ENCODE data around the gene PID1. TPM values are rescaled to one million over a fixed set of nuclear protein-coding genes. Genes with fewer than 3 reads are reported as not detected.

The PID1 gene
- total RNA-seq, 4 donors from 2014 or later = 9.5 to 28.5 (median 21.2) TPM

GRCh38 chr2:229104025-229104424 lies 167.1 kb downstream of the PID1 start:
- H3K4me3 ChIP-seq (ENCODE audit: low read depth, poor library complexity, severe bottlenecking) = no peak overlapping the region
- intact Hi-C loops (cut with DNase I; ENCODE audit: low total_unique reads) = no loop called here
- no peak for TF ChIP-seq POLR2A (IDR thresholded peaks at IDR 0.05)
- TF ChIP-seq, protein P1, sequence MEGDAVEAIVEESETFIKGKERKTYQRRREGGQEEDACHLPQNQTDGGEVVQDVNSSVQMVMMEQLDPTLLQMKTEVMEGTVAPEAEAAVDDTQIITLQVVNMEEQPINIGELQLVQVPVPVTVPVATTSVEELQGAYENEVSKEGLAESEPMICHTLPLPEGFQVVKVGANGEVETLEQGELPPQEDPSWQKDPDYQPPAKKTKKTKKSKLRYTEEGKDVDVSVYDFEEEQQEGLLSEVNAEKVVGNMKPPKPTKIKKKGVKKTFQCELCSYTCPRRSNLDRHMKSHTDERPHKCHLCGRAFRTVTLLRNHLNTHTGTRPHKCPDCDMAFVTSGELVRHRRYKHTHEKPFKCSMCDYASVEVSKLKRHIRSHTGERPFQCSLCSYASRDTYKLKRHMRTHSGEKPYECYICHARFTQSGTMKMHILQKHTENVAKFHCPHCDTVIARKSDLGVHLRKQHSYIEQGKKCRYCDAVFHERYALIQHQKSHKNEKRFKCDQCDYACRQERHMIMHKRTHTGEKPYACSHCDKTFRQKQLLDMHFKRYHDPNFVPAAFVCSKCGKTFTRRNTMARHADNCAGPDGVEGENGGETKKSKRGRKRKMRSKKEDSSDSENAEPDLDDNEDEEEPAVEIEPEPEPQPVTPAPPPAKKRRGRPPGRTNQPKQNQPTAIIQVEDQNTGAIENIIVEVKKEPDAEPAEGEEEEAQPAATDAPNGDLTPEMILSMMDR (IDR thresholded peaks at IDR 0.05) = no peak
- DNase-seq (ENCODE audit: low spot score in 2 of 2) = no peak
- WGBS, 2 donors = 88 to 99% methylated on average over 3 of the region's 3 CpGs

- intact Hi-C loops (cut with DNase I; ENCODE audit: low total_unique reads) = no loop called here
- 61 to 73% methylated on average over 1 of the region's 1 CpG for WGBS, 2 donors
- TF ChIP-seq POLR2A (IDR thresholded peaks at IDR 0.05) = no peak
- TF ChIP-seq, protein P1 (IDR thresholded peaks at IDR 0.05) = no peak
Measured at GRCh38 chr2:229101314-229101713, 169.8 kb downstream of the PID1 start.

GRCh38 chr2:229099231-229099630 lies 171.9 kb downstream of the PID1 start:
- intact Hi-C loops (cut with DNase I; ENCODE audit: low total_unique reads) = no loop called here
- 93 to 97% methylated on average over 1 of the region's 1 CpG for WGBS, 2 donors
- no peak for DNase-seq (ENCODE audit: low spot score in 2 of 2)
- TF ChIP-seq POLR2A (IDR thresholded peaks at IDR 0.05) = no peak
- H3K4me3 ChIP-seq (ENCODE audit: low read depth, poor library complexity, severe bottlenecking) = no peak overlapping the region

More at GRCh38 chr2:229101314-229101713, 169.8 kb downstream of the PID1 start:
- no peak overlapping the region for H3K4me3 ChIP-seq (ENCODE audit: low read depth, poor library complexity, severe bottlenecking)
- no peak for DNase-seq (ENCODE audit: low spot score in 2 of 2)

- no peak for TF ChIP-seq POLR2A (IDR thresholded peaks at IDR 0.05)
- TF ChIP-seq, protein P1 (IDR thresholded peaks at IDR 0.05) = no peak
- H3K4me3 ChIP-seq (ENCODE audit: low read depth, poor library complexity, severe bottlenecking) = no peak overlapping the region
- intact Hi-C loops (cut with DNase I; ENCODE audit: low total_unique reads) = no loop called here
- 56 to 67% methylated on average over 6 of the region's 6 CpGs for WGBS, 2 donors
- DNase-seq (ENCODE audit: low spot score in 2 of 2) = no peak
Measured at GRCh38 chr2:229098801-229099200, 172.3 kb downstream of the PID1 start.

GRCh38 chr2:229096409-229097066 lies 174.5 kb downstream of the PID1 start:
- no peak overlapping the region for H3K4me3 ChIP-seq (ENCODE audit: low read depth, poor library complexity, severe bottlenecking)
- DNase-seq (ENCODE audit: low spot score in 2 of 2) = no peak
- no peak for TF ChIP-seq POLR2A (IDR thresholded peaks at IDR 0.05)
- TF ChIP-seq, protein P1 (IDR thresholded peaks at IDR 0.05) = no peak
- 66 to 67% methylated on average over 4 of the region's 4 CpGs for WGBS, 2 donors
- intact Hi-C loops (cut with DNase I; ENCODE audit: low total_unique reads) = no loop called here

DNA sequence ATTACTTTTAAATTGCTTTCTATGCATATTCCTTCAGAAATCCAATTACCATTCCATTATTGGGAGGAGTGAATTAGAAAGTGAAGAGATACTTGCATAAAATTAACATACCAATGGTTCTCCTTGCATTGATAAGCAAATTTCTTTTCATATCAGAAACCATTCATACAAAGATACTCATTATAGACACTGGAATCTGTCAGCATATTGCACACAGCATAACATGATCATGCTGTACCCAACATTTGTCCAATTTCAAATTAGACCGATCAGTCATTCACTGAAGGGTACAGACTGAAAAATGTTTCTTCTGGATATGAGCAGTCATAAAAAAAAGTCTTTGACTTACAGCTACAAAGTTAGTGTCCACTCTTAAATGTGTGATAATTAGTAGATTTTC lies 175.6 kb downstream of the PID1 start:
- intact Hi-C loops (cut with DNase I; ENCODE audit: low total_unique reads) = no loop called here
- H3K4me3 ChIP-seq (ENCODE audit: low read depth, poor library complexity, severe bottlenecking) = no peak overlapping the region
- WGBS, 2 donors = 87 to 97% methylated on average over 1 of the region's 1 CpG
- no peak for TF ChIP-seq POLR2A (IDR thresholded peaks at IDR 0.05)
- TF ChIP-seq, protein P1 (IDR thresholded peaks at IDR 0.05) = no peak
- DNase-seq (ENCODE audit: low spot score in 2 of 2) = no peak

Measured in lower leg skin (tissue), 4 donors.